Upper lobe of left lung (tissue), 4 donors: Measurements from ENCODE around the gene GALNT16.

Experiments used
- CTCF ChIP-seq, 6 experiments: fragments of 450-650 bp in 4 of 6; fragments of 200-600 bp in 2 of 6; sonication (generic) in 2 of 6; IDR thresholded peaks; one replicate each; pipeline ENCODE4 v1.5.1; 2016 to 2019; ENCODE audit warnings: antibody characterized with exemption in 6 of 6
- POLR2A ChIP-seq, 4 donors: fragments of 450-650 bp; IDR thresholded peaks; one replicate each; pipeline ENCODE4 v1.5.1; 2016 to 2017; ENCODE audit warnings: antibody characterized with exemption in 4 of 4, mild to moderate bottlenecking in 2 of 4
- POLR2AphosphoS5 ChIP-seq, 2 donors: sonication (generic); formaldehyde crosslinking; IDR thresholded peaks; one replicate each; pipeline ENCODE4 v1.5.1; 2017; ENCODE audit warnings: antibody characterized with exemption in 2 of 2

GRCh38 chr14:69289811-69290520 lies 30.0 kb downstream of the GALNT16 start:
- TF ChIP-seq POLR2AphosphoS5 (IDR thresholded peaks at IDR 0.05), result no peak
- TF ChIP-seq POLR2A (IDR thresholded peaks at IDR 0.05), result no peak
- TF ChIP-seq CTCF (IDR thresholded peaks at IDR 0.05), result no peak
